Immature natural killer cell (primary cell): ENCODE measurements around the gene CALCR. TPM values are rescaled to one million over a fixed set of nuclear protein-coding genes. Genes with fewer than 3 reads are reported as not detected.
A peak's percentile ranks its signal among the peaks of the same experiment; 100 is the strongest.

ENCODE experiments used
- DNase-seq, 3 donors: peaks; one replicate each; pipeline ENCODE4 v3.0.0; 2022; ENCODE audit warnings: mixed read lengths in 1 of 3
- H3K27ac Mint-ChIP-seq, 6 donors: one replicate each; pipeline ENCODE4 v1.8.0; 2020; ENCODE audit warnings: mixed read lengths in 6 of 6, mild to moderate bottlenecking in 5 of 6, inconsistent platforms in 4 of 6, moderate library complexity in 3 of 6
- H3K27me3 Mint-ChIP-seq, 3 donors: one replicate each; pipeline ENCODE4 v1.8.0; 2020 to 2021; ENCODE audit warnings: low read depth in 3 of 3, mild to moderate bottlenecking in 3 of 3, mixed read lengths in 3 of 3, moderate library complexity in 3 of 3, inconsistent platforms in 1 of 3
- H3K36me3 Mint-ChIP-seq, 3 donors: one replicate each; pipeline ENCODE4 v1.8.0; 2020; ENCODE audit warnings: mixed read lengths in 3 of 3, inconsistent platforms in 2 of 3, mild to moderate bottlenecking in 2 of 3
- H3K4me1 Mint-ChIP-seq, 2 donors: one replicate each; pipeline ENCODE4 v1.8.0; 2020; ENCODE audit warnings: inconsistent platforms in 2 of 2, mild to moderate bottlenecking in 2 of 2, mixed read lengths in 2 of 2, moderate library complexity in 1 of 2
- H3K4me3 Mint-ChIP-seq, 5 donors: one replicate each; pipeline ENCODE4 v1.8.0; 2020; ENCODE audit warnings: mild to moderate bottlenecking in 5 of 5, mixed read lengths in 5 of 5, inconsistent platforms in 3 of 5, moderate library complexity in 3 of 5
- H3K9me3 Mint-ChIP-seq, 6 donors: one replicate each; pipeline ENCODE4 v1.8.0; 2020; ENCODE audit warnings: mild to moderate bottlenecking in 6 of 6, mixed read lengths in 6 of 6, inconsistent platforms in 4 of 6, moderate library complexity in 3 of 6
- polyA plus RNA-seq, 3 donors: library from polyadenylated mRNA; unstranded; fragments of 300-500 nt; fragmentation: Illumina TruSeq; gene quantifications; one replicate each; pipeline ENCODE4 v1.2.3, GENCODE V29; 2021

The CALCR gene
- polyA plus RNA-seq, 3 donors from 2014 or later = not detected

GRCh38 chr7:93448176-93448575, 126.3 kb downstream of the CALCR start:
- no peak for DNase-seq
- Mint-ChIP-seq H3K27me3 (peaks cover 0 to 5% (median 5%) of the 10 kb centered on the region in 3 donors), H3K4me3 (no peak overlapping the region), H3K4me1 (no peaks in the 10 kb centered on the region), H3K9me3 (peaks cover 0 to 1% (median 0%) of the 10 kb centered on the region in 6 donors), H3K36me3 (no peaks in the 10 kb centered on the region), H3K27ac (no peak overlapping the region)

- Mint-ChIP-seq H3K27ac (no peak overlapping the region), H3K4me3 (no peak overlapping the region), H3K36me3 (no peaks in the 10 kb centered on the region), H3K9me3 (peaks cover 0 to 1% (median 0%) of the 10 kb centered on the region in 6 donors), H3K4me1 (no peaks in the 10 kb centered on the region), H3K27me3 (peaks cover 0 to 5% (median 5%) of the 10 kb centered on the region in 3 donors)
- no peak for DNase-seq
Measured at GRCh38 chr7:93447509-93447908, 127.0 kb downstream of the CALCR start.

DNA sequence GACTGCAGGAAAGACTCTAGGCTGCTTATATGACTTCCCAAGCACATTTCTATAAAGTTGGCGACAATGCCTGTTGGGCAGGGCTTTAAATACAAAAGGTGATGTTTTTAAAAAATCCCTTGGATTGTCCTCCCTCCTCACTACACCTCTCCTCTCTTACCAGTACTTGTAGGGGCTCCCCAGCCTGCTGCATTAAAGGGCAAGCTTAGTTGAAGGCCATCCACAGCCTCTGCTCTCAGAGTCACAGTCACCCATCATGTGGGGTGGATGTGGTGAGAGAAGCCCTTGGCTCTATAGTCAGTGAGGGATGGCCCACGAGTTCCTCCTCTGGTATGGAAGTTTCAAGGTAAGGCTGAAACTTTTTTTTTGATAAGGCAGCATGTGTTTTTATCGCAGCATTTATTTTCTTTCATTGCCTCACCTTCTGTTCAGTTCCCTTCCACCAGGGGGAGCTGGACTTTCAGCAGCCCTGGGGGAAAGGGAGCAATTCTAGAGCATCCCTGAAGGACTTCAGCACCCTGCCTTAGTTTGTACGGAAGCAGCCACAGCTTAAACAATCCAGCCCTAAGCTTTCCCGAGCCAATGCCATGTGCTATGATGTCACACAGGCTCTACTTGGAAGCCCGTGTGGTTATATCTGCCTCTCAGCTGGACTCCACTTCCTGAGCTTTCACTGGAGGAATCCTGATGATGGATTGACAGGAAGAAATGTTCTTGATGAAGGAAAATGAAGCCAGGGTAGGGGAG, 131.9 kb downstream of the CALCR start:
- H3K4me3 Mint-ChIP-seq = no peak overlapping the region
- H3K27ac Mint-ChIP-seq = no peak overlapping the region
- peaks cover 0 to 2% (median 0%) of the 10 kb centered on the region in 3 donors for H3K27me3 Mint-ChIP-seq
- peak; percentile 2 to 6 (median 3) for DNase-seq
- no peaks in the 10 kb centered on the region for H3K4me1 Mint-ChIP-seq
- peaks cover 0 to 1% (median 0%) of the 10 kb centered on the region in 6 donors for H3K9me3 Mint-ChIP-seq
- H3K36me3 Mint-ChIP-seq = no peaks in the 10 kb centered on the region

DNA sequence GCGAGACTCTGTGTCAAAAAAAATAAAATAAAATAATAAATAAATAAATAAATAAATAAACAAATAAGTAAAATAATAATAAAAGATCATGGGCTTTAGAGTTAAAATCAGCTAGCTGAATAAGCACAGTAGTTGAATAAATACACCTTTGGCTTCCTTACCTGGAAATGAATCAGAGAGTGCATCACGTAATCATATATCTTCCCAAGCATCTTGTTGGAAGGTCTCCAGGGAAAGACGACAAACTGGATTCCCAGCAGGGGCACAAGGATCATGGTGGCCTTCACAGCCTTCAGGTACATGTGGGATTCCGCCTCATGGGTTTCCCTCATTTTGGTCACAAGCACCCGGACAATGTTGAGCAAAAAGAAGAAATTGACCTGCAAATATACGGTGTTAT, 138.7 kb downstream of the CALCR start:
- Mint-ChIP-seq H3K27ac (no peak overlapping the region), H3K9me3 (peaks cover 0 to 1% (median 0%) of the 10 kb centered on the region in 6 donors), H3K27me3 (peaks cover 0 to 2% (median 0%) of the 10 kb centered on the region in 3 donors), H3K4me3 (no peak overlapping the region), H3K4me1 (peaks cover 6 to 7% of the 10 kb centered on the region in 2 donors), H3K36me3 (no peaks in the 10 kb centered on the region)
- no peak for DNase-seq

DNA sequence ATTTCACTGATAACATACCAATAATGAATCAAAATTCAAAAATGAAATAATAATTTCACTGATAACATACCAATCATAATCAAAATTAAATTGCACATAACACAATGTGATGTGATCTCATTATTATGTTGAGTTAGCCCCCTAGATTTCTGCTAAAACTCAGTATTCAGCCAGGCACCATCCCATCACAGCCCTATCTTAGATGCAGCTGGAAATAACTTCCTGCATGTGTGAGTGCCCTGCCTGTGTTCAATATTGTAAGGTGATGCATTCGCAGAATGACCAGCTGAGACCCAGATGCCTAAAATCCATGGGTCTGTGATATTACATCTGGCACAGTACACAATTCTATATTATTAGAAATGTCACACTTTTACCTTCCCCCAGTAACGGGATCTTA, 142.4 kb downstream of the CALCR start:
- Mint-ChIP-seq H3K9me3 (peaks cover 0 to 1% (median 0%) of the 10 kb centered on the region in 6 donors), H3K36me3 (no peaks in the 10 kb centered on the region), H3K4me1 (peaks cover 6 to 11% of the 10 kb centered on the region in 2 donors), H3K4me3 (no peak overlapping the region), H3K27me3 (peaks cover 0 to 2% (median 0%) of the 10 kb centered on the region in 3 donors), H3K27ac (no peak overlapping the region)
- no peak for DNase-seq

DNA sequence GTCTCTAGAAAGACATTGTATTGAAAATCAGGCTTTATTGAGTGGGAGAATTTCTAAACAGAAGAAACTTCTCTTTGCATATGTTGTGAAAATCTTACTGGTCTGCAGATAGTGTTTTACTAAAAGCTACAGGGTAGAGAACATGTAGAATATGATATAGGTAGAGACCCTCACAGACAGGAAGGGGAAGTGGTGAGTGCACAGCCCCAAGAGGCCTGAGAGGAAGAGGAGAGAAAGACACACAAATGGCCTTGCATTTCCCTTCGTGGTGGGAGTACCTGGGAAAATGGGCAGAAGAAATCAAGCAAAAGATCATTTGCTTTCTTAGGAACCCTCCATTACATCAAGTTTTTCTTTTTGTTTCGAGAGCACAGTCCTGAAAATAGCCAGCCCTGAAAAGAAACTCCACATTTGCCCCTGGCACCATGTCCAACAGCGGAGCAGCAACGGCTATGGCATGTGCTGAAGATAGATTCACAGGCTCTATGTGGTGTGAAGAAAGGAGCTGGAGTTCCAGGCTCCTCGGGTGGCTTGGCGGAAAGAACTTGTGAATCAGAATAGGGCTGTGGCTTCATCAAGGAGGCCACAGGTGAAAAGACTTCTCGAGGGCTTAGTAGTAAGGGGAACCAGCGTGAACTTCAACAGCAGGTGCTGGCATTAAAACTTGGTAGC, 143.5 kb downstream of the CALCR start:
- Mint-ChIP-seq H3K4me1 (peaks cover 6 to 11% of the 10 kb centered on the region in 2 donors), H3K27me3 (peaks cover 0 to 2% (median 0%) of the 10 kb centered on the region in 3 donors), H3K27ac (peak overlapping the region in 3 of 6 donors; percentile 2 to 55 (median 22)), H3K9me3 (peaks cover 0 to 6% (median 0%) of the 10 kb centered on the region in 6 donors), H3K4me3 (no peak overlapping the region), H3K36me3 (no peaks in the 10 kb centered on the region)
- DNase-seq = no peak

DNA sequence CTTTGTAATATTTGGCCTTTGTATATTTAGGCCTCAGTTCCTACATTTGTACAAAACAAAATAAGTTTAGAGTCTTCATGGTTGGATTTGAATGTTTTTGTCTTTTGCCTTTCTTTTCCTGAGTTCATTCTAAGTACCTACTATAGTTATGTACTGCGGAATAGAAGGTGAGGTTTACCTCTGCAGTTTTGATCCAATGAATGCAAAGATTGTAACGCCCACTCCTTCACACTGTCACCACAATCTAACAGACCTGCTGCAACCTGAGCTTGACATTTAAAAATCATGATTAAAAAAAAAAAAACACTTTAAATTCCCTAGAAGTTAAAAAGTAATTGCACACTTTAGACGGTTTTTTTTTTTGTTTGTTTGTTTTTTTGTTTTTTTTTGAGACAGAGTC, 145.0 kb downstream of the CALCR start:
- DNase-seq = no peak
- Mint-ChIP-seq H3K4me3 (no peak overlapping the region), H3K27me3 (no peaks in the 10 kb centered on the region), H3K36me3 (no peaks in the 10 kb centered on the region), H3K9me3 (peaks cover 0 to 6% (median 0%) of the 10 kb centered on the region in 6 donors), H3K4me1 (peaks cover 6 to 11% of the 10 kb centered on the region in 2 donors), H3K27ac (no peak overlapping the region)

DNA sequence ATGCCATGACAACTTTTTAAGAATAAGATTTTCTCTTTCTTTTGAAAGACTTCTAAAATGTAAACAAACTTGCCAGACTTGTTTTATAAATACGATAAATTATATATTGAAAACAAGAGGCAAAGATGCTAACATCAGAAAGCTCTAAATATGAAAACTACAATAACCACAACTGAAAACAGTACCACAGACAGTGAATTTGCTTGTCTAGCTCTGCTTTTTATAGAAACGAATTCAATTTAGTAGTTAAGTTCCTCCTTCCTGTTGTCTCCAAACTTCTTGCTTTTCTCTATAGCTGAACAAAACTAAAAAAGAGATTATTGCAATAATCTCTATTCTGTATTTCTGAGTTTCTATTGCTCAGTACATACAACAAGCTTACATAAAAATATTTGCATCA, 147.4 kb downstream of the CALCR start:
- no peak for DNase-seq
- H3K4me1 Mint-ChIP-seq = peaks cover 6 to 11% of the 10 kb centered on the region in 2 donors
- no peaks in the 10 kb centered on the region for H3K36me3 Mint-ChIP-seq
- no peak overlapping the region for H3K27ac Mint-ChIP-seq
- no peak overlapping the region for H3K4me3 Mint-ChIP-seq
- H3K9me3 Mint-ChIP-seq = peaks cover 0 to 4% (median 0%) of the 10 kb centered on the region in 6 donors
- peaks cover 0 to 3% (median 0%) of the 10 kb centered on the region in 3 donors for H3K27me3 Mint-ChIP-seq

- H3K4me1 Mint-ChIP-seq = peaks cover 5 to 8% of the 10 kb centered on the region in 2 donors
- H3K36me3 Mint-ChIP-seq = no peaks in the 10 kb centered on the region
- no peak overlapping the region for H3K4me3 Mint-ChIP-seq
- no peak for DNase-seq
- no peak overlapping the region for H3K27ac Mint-ChIP-seq
- H3K9me3 Mint-ChIP-seq = peaks cover 0 to 4% (median 0%) of the 10 kb centered on the region in 6 donors
- peaks cover 0 to 3% (median 0%) of the 10 kb centered on the region in 3 donors for H3K27me3 Mint-ChIP-seq
Measured at GRCh38 chr7:93426155-93426696, 148.3 kb downstream of the CALCR start.

- H3K36me3 Mint-ChIP-seq = no peaks in the 10 kb centered on the region
- H3K9me3 Mint-ChIP-seq = peaks cover 0 to 2% (median 0%) of the 10 kb centered on the region in 6 donors
- H3K4me1 Mint-ChIP-seq = no peaks in the 10 kb centered on the region
- H3K27ac Mint-ChIP-seq = no peak overlapping the region
- H3K4me3 Mint-ChIP-seq = no peak overlapping the region
- DNase-seq = no peak
- peaks cover 0 to 4% (median 2%) of the 10 kb centered on the region in 3 donors for H3K27me3 Mint-ChIP-seq
Measured at GRCh38 chr7:93414574-93414973, 159.9 kb downstream of the CALCR start.

- H3K27ac Mint-ChIP-seq = no peak overlapping the region
- DNase-seq = no peak
- no peak overlapping the region for H3K4me3 Mint-ChIP-seq
- no peaks in the 10 kb centered on the region for H3K4me1 Mint-ChIP-seq
- peaks cover 0 to 4% (median 2%) of the 10 kb centered on the region in 3 donors for H3K27me3 Mint-ChIP-seq
- H3K9me3 Mint-ChIP-seq = peaks cover 0 to 9% (median 6%) of the 10 kb centered on the region in 6 donors
- no peaks in the 10 kb centered on the region for H3K36me3 Mint-ChIP-seq
Measured at GRCh38 chr7:93409324-93409723, 165.2 kb downstream of the CALCR start.

DNA sequence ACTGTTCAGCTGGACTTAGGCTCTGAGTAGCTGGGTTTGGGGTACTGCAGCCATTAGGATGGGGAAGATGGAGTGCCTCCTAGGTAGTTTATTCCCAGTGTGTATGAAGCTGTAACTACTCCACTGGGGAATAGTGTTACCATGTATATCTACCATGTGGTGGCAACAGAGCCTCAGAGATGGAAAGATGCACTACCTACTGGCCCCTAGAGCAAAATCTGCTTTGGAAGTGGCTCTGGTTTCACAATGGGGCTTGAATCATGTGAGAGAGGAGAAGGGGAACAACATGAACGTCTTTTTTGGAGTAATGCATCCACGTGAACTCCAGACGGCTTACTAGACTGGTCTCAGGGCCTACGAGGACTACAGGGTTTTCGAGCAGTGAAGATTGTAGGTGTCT, 167.3 kb downstream of the CALCR start:
- H3K36me3 Mint-ChIP-seq = no peaks in the 10 kb centered on the region
- no peak overlapping the region for H3K4me3 Mint-ChIP-seq
- no peaks in the 10 kb centered on the region for H3K4me1 Mint-ChIP-seq
- peaks cover 0 to 3% (median 2%) of the 10 kb centered on the region in 3 donors for H3K27me3 Mint-ChIP-seq
- H3K27ac Mint-ChIP-seq = no peak overlapping the region
- no peak for DNase-seq
- H3K9me3 Mint-ChIP-seq = peaks cover 0 to 9% (median 6%) of the 10 kb centered on the region in 6 donors

GRCh38 chr7:93402944-93403343, 171.6 kb downstream of the CALCR start:
- no peak for DNase-seq
- Mint-ChIP-seq H3K9me3 (peaks cover 0 to 9% (median 6%) of the 10 kb centered on the region in 6 donors), H3K36me3 (no peaks in the 10 kb centered on the region), H3K4me1 (no peaks in the 10 kb centered on the region), H3K27me3 (peaks cover 0 to 2% (median 0%) of the 10 kb centered on the region in 3 donors), H3K4me3 (no peak overlapping the region), H3K27ac (no peak overlapping the region)

GRCh38 chr7:93399642-93400041, 174.9 kb downstream of the CALCR start:
- Mint-ChIP-seq H3K27ac (no peak overlapping the region), H3K9me3 (peaks cover 0 to 3% (median 0%) of the 10 kb centered on the region in 6 donors), H3K4me1 (no peaks in the 10 kb centered on the region), H3K36me3 (no peaks in the 10 kb centered on the region), H3K27me3 (peaks cover 0 to 2% (median 0%) of the 10 kb centered on the region in 3 donors), H3K4me3 (no peak overlapping the region)
- no peak for DNase-seq
